HepG2 (cell line): Measurements from ENCODE around the gene CSE1L.

Experiments used
- ATF3 ChIP-seq: sonication (generic); formaldehyde crosslinking; IDR thresholded peaks from 2 replicates; pipeline ENCODE4 v1.4.0; 2020; ENCODE audit warnings: missing genetic modification reagents
- CTCF ChIP-seq: sonication (generic); formaldehyde crosslinking; IDR thresholded peaks from 2 replicates; pipeline ENCODE4 v1.5.0; 2020; ENCODE audit warnings: mild to moderate bottlenecking, missing genetic modification reagents, moderate library complexity
- EEA1 ChIP-seq: sonication (generic); formaldehyde crosslinking; IDR thresholded peaks from 2 replicates; pipeline ENCODE4 v1.5.1; 2020; ENCODE audit warnings: mild to moderate bottlenecking, missing genetic modification reagents, borderline replicate concordance
- EP300 ChIP-seq, 3 experiments: sonication (generic) in 1 of 3; formaldehyde crosslinking in 1 of 3; IDR thresholded peaks; 2 replicates each; pipeline versions ENCODE4 v1.5.1 to v1.6.1; 2011 to 2020; ENCODE audit warnings: low read depth in 2 of 3, low read length in 2 of 3, borderline replicate concordance in 1 of 3, improper control_type of control experiment in 1 of 3, mild to moderate bottlenecking in 1 of 3, missing genetic modification reagents in 1 of 3, moderate library complexity in 1 of 3
- MTA1 ChIP-seq: sonication (generic); formaldehyde crosslinking; IDR thresholded peaks from 2 replicates; pipeline ENCODE4 v1.4.0; 2020; ENCODE audit warnings: missing genetic modification reagents, mild to moderate bottlenecking, borderline replicate concordance
- POLR2A ChIP-seq, 2 experiments: IDR thresholded peaks; 2 replicates each; pipeline ENCODE4 v1.6.1; 2011; ENCODE audit warnings: low read depth in 2 of 2, low read length in 2 of 2, mild to moderate bottlenecking in 1 of 2, moderate library complexity in 1 of 2; ENCODE audit not compliant: insufficient read depth in 1 of 2
- REST ChIP-seq, 2 experiments: IDR thresholded peaks; 2 replicates each; pipeline ENCODE4 v1.6.1; 2011 to 2012; ENCODE audit warnings: low read length in 2 of 2, borderline replicate concordance in 1 of 2, low read depth in 1 of 2, mild to moderate bottlenecking in 1 of 2, moderate library complexity in 1 of 2
- RFX5 ChIP-seq: IDR thresholded peaks from 2 replicates; pipeline ENCODE4 v1.6.1; 2011; ENCODE audit warnings: low read depth, low read length, improper control_type of control experiment
- SMARCC2 ChIP-seq: fragments of 450-650 bp; IDR thresholded peaks from 2 replicates; pipeline ENCODE4 v1.6.1; 2017; ENCODE audit warnings: antibody characterized with exemption, mild to moderate bottlenecking
- STAT6 ChIP-seq: sonication (generic); formaldehyde crosslinking; IDR thresholded peaks from 2 replicates; pipeline ENCODE4 v1.4.0; 2020; ENCODE audit warnings: missing genetic modification reagents, mild to moderate bottlenecking, borderline replicate concordance
- TARDBP ChIP-seq: sonication (generic); formaldehyde crosslinking; IDR thresholded peaks from 2 replicates; pipeline ENCODE4 v1.8.0; 2022; ENCODE audit warnings: mild to moderate bottlenecking, missing genetic modification reagents
- THAP7 ChIP-seq: sonication (generic); formaldehyde crosslinking; IDR thresholded peaks from 2 replicates; pipeline ENCODE4 v1.8.1; 2023; ENCODE audit warnings: mild to moderate bottlenecking, missing genetic modification reagents
- ZNF782 ChIP-seq: sonication (generic); formaldehyde crosslinking; IDR thresholded peaks from 2 replicates; pipeline ENCODE4 v1.4.0; 2020; ENCODE audit warnings: missing genetic modification reagents, mild to moderate bottlenecking, borderline replicate concordance
- ZSCAN31 ChIP-seq: sonication (generic); formaldehyde crosslinking; IDR thresholded peaks from 2 replicates; pipeline ENCODE4 v1.5.0; 2020; ENCODE audit warnings: low read depth, mild to moderate bottlenecking, missing genetic modification reagents

- no peak for TF ChIP-seq THAP7 (CRISPR knock-in tag)
- no peak for TF ChIP-seq REST (IDR thresholded peaks at IDR 0.05; ENCODE audit: borderline replicate concordance in 1 of 2, low read depth in 1 of 2, low read length in 2 of 2)
- TF ChIP-seq SMARCC2, result no peak
- no peak for TF ChIP-seq MTA1 (CRISPR knock-in tag)
- TF ChIP-seq STAT6, result no peak
- no peak for TF ChIP-seq ZNF782 (CRISPR knock-in tag)
- TF ChIP-seq TARDBP (CRISPR knock-in tag), result no peak
- TF ChIP-seq EEA1 (CRISPR knock-in tag), result no peak
- TF ChIP-seq RFX5, result no peak
- no peak for TF ChIP-seq EP300 (IDR thresholded peaks at IDR 0.05; ENCODE audit: low read depth in 2 of 2, low read length in 2 of 2)
- TF ChIP-seq EP300 (CRISPR knock-in tag; IDR thresholded peaks at IDR 0.05; ENCODE audit: borderline replicate concordance), result no peak
- no peak for TF ChIP-seq ATF3
- TF ChIP-seq CTCF (CRISPR knock-in tag), result no peak
- TF ChIP-seq POLR2A (IDR thresholded peaks at IDR 0.05; ENCODE audit: insufficient read depth in 1 of 2, low read depth in 2 of 2, low read length in 2 of 2), result no peak
- TF ChIP-seq ZSCAN31, result no peak
Observed at GRCh38 chr20:49043000-49043399, 3.1 kb upstream of the CSE1L start.
